GM19452 (cell line): Measurements from ENCODE around the gene ZFAND3.
"Not testable (repeated sequence)": the region's sequence is repeated elsewhere in the genome, so short reads cannot be mapped to it uniquely, and the experiment has no call there.

Experiments used
- ATAC-seq: cut with Tn5 transposase; IDR thresholded peaks from one replicate; pipeline ENCODE4 v1.9.1; 2021; ENCODE audit not compliant: unreplicated experiment

Gene ZFAND3

DNA sequence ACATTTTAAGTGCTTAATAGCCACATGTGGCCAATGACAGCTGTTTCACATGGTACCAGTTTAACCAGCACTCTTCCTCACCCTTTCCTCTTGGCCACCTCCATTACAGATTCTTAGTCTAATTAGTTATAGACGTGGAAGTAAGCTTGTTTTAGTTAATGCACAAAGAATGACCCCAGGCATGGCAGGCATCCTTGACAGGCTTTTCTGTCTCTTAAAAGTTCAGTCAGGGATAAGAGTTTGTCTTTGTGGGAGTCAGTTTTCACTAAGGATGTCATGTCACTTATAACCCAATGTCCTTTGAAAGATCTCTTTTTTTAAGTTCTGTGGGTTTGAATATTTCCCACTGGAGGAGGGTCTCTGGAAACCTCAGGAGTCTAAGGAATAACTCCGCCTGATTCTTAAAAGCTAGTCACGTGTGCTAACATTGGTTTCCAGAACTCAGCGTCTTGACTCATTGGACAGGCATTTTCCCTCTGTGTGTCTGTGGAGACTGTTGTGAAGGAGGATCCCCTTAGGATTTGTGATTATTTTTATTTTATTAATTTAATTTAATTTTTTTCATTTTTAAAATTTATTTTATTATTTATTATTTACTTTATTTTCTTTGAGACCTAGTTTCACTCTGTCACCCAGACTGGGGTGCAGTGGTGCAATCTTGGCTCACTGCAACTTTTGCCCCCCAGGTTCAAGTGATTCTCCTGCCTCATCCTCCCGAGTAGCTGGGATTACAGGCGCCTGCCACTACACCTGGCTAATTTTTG, 171.4 kb downstream of the ZFAND3 start:
- ATAC-seq, result no peak

DNA sequence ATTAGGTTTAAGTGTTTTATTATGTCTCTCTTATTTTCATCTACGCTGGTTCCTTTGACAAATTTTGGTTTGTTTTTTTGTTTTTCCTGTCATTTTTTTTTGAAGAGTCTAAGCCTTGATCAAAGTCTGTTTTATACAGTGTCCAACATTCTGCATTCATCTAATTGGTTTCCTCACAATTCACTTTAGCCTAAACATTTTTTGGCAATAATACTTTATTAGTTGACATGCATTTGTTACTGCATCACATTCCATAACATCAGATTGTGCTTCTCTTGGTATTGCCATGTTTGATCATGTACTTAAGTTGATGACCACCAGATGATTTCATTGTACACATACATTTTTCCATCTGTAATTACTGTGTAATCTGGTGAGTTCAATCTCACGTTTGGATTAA, 173.2 kb downstream of the ZFAND3 start:
- ATAC-seq, result no peak

DNA sequence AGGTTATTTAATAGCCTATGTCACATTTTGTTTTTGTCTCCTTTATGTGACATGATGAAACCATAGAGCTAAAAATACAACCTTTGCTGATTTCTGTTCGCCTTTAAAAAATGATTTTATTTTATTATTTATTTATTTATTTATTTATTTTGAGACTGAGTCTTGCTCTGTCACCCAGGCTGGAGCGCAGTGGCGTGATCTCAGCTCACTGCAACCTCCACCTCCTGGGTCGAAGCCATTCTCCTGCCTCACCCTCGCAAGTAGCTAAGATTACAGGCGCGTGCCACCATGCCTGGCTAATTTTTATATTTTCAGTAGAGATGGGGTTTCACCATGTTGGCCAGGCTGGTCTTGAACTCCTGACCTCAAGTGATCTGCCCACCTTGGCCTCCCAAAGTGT, 173.7 kb downstream of the ZFAND3 start:
- ATAC-seq, result not testable (repeated sequence)

DNA sequence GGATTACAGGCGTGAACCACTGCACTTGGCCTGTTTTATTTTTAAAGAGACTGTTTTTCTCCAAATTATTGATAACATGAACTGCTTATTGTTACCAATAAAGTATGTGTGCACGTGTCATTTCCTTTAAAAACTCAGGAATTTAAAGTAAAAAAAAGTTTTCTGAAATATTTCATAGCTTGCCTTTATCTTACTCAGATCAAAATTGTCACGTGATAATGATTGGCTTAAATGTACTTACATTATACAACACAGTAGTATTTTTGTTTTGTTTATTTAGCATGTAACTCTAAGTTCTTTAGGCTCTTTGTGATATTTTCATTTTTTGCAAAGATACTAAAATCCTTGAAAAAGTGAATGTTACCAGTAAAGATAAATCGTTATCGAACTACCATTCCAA, 174.1 kb downstream of the ZFAND3 start:
- no peak for ATAC-seq

DNA sequence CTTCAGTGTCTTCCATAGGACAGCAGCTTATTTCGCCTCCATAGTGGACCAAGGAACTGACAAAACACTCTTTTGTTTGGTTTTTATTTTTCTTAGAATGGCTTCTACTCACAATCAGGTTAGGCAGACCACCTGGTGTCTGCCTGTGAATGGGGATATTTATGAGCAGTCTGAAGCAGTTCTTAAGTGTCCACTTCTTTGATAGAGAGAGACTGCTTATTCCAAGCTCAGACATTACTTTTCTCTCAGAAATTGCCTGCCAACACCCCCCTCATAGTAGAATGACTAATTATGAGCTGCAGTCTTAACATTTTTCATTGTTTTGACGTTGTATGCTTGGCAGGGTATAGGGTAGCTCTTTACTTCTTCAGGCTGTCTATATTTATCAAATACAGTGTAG, 174.7 kb downstream of the ZFAND3 start:
- no peak for ATAC-seq

DNA sequence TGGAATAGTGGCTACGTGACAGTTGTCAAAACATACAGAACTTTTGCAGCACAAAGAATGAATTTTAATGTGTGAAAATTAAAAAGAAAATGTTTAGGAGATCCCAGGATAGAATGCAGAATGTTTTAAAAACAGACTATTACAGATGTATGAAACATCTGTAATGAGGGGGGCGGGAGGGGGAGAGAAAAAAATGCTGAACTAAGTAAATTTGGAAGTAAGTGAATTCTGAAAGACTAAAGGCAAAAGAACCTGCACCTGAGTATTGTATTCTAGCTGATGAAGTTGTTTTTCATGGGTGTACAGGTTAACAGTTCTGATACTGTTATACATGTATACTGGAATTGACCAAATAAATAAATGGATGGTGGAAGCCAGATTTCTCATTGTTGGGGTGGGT, 178.8 kb downstream of the ZFAND3 start:
- ATAC-seq, result no peak

DNA sequence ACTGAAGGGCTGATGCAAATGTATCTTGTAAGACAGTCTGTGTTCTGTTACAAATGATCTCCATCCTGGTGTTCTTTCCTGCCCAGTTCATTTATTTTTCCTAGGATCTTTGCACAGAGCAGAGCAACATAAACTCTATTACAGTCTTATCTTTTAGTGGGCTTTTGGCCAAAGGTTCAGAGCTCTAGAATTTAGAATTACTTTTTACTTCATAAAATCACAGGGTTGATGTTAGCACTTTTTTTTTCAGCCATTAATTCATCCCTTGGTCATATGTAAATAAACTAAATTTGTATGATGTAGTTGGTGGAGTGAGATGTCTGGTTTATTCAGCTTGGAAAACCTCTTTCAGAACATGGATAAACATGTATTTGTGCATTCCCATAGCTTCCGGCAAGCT, 181.9 kb downstream of the ZFAND3 start:
- no peak for ATAC-seq

DNA sequence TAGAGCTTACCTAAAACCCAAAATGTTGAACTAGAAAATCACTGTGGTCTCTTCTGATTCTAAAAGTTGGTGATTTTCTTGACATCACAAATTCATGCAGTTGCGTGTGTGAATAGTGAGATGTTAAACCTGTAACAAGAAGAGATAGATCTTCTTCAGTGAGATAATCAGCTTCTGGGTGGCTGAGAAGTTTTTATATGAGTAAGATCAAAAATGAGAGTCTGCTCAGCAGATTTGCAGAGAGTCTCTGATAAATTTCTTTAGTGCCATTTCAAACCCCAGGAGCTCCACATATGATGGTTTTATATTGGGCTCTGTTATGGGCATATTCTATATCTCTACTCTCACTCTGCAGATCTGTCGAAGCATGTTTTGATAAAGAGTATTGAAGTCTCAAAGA, 185.4 kb downstream of the ZFAND3 start:
- no peak for ATAC-seq

DNA sequence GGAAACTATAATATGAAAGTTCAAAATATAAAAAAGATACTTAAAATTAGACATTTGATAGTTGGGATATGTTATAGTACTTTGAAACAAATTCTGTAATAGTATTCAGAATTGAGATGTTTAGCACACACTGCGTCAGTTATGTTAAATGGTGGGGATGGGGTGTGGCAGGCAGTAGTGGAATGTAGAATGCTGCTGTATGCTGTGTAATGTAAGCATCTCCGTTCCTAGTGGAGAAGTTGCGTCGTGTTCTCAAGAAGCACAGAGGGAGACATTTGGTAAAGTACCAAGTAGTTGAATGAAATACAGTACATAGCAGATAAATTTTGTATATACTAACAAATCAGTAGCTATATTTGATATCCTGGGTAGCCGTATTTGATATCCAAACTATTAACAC, 192.4 kb downstream of the ZFAND3 start:
- no peak for ATAC-seq

DNA sequence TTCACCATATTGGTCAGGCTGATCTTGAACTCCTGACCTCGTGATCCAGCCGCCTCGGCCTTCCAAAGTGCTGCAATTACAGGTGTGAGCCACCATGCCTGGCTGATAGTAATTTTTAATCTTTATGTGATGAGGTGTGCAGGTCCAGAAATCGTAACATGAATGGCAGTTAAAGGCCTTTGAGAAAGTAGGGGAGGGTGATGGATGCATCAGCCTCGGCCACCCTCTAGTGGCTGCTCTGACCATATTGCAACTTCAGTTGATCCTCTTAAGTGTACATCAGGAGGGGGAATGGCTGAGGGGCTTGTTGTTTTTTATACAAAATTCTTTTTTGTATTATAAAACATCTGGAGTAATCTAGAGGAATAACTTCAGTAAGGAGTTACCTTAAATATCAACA, 193.0 kb downstream of the ZFAND3 start:
- ATAC-seq, result no peak

DNA sequence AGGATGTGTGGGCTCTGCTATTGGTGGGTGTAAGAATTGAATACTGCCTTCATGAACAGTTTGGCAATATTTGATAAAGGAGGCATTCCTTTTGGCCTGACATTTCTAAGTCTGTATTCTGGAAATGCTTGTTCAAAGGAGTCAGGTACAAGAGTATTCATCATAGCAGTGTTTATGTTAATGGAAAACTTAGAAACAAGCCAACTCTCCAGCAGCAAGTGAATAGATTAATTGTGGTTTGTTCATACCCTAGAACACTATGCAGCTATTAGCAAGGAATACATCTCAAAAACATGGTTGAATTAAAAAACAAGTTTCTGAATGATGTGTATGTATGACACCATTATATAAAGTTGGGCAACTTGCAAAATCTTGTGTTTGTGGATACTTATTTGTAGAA, 195.8 kb downstream of the ZFAND3 start:
- ATAC-seq, result no peak

DNA sequence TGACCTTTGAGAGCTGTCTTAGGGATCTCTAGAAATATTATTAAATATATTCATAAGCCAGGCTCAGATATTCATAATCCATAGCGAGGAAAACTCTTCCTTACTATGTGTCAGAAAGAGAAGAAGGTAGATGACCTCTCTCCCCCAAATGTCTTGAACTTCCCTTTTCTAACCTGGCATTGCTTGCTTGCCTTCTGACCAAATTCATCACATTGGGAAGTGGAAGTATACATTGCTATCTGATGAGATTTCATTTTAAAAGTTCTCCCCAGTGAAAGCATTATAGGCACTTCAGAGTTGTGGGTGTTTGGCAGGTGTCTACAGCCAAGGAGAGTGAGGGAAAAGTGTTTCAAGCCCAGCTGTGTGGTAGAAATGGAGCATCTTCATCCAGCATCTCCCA, 197.3 kb downstream of the ZFAND3 start:
- no peak for ATAC-seq

DNA sequence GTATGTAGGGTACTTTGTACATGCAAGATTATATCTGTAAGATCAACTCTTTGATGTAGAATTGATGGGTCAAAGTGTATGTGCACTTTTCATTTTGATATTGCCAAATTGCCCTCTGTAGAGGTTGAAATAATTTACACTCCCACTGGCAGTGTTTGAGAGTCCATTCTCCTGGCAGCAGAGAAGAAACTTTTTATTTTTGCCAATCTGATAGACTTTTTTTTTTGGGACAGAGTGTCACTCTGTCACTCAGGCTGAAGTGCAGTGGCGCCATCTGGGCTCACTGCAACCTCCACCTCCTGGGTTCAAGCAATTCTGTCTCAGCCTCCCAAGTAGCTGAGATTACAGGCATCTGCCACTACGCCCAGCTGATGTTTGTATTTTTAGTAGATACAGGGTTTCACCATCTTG, 199.2 kb downstream of the ZFAND3 start:
- ATAC-seq, result no peak

DNA sequence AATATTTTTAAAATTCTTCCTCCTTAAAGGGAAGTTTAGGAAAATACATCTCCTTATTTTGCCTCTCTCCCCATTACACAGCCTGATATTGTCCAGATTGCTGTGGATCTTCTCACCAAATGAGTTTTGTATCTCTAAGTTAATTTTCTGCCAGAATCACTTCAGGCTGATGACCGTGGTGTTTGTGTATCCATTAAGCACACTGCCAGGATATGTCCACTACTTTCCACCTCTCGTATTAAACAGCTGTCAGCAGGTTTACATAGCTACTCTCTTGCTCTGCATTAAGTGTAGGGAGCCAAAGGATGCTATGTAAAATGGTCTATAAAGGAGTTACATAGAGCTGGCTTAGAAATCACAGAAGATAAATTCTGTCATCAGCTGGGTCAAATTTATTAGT, 201.1 kb downstream of the ZFAND3 start:
- no peak for ATAC-seq

DNA sequence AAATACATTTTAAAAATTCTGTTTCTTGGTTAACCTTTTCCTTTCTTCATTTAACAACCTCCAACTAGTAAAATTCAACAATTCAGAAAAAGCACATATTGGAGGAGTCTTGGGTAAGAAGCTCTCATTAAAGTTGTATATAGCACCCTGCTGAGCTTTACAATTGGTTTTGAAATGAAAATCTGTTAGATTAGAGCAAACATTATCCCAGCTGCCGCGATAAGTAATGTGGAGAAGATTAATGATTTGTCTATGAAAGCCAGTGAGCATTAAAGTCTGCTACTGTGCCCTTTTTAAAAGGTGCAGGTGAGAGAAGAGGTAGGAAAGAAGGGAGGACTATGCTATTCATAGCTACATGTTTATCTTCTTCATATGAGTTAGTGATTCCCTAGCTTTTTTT, 201.5 kb downstream of the ZFAND3 start:
- ATAC-seq, result no peak

DNA sequence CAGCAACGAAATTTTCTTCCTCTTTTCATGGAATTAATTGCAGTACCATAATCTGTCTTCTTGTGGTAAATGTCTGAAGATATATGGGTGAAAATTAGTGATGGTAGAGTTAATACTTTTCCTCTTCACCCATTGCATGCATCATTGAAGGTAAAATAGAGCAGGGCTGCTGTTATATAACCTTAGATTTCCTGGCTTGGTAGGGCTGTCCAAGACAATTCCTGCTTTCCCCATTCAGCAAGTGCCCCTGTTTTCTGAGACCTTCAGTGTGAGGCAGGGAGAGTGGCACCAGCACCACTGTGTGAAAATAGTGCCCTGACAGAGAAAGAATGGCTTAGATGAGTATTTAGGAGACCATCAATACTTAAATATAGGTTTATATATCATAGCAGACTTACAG, 202.0 kb downstream of the ZFAND3 start:
- no peak for ATAC-seq

DNA sequence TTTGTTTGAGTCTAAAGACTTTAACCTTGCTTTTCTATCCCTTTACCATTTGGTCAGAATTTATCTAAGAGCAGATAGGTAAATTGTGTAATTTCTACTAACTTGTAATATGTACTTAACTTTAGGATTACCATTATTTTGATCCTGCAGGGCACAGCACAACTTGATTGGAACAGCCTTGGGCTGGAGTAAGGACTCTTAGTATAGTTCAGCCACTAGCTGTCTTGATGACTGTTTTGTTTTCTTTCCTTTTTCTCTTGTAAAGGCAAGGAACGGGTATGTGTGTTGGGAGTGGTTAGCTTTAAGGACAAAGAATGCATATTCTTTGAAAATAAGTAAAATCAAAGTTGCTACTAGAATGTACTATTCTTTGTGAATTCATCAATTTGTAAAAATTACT, 203.2 kb downstream of the ZFAND3 start:
- no peak for ATAC-seq

DNA sequence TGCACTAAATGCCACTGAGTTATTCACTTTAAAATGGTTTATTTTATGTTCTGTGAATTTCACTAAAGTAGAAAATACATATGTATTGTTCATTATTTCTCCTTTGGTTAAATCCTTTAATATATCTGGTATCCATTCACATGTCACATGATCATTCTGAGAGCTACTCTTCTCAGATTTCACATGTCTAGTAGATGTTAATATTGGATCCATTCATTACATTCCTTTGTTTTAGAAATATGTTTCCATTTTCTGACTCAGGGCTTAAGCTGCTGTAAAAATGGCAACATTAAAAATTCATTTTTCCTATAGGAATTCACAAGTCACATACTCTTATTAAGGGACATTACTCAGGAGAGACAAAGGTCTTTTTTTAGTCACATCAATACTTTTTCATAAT, 205.4 kb downstream of the ZFAND3 start:
- ATAC-seq, result no peak

DNA sequence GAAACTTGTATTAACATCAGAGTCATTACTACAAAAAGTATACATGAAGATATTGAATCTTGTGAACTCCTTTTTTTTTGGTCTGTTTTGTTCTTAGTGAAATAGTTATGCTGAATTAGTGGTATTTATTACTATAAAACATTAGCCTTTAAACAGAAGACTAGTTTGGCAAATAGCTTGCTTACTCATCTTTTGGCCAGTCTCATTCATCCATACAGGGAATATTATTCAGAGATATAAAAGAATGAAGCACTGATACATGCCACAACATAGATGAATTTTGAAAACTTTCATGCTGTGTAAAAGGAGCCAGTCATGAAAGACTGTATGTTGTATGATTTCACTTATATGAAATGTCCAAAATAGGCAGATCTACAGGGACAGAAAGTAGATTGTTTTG, 205.9 kb downstream of the ZFAND3 start:
- ATAC-seq, result no peak

DNA sequence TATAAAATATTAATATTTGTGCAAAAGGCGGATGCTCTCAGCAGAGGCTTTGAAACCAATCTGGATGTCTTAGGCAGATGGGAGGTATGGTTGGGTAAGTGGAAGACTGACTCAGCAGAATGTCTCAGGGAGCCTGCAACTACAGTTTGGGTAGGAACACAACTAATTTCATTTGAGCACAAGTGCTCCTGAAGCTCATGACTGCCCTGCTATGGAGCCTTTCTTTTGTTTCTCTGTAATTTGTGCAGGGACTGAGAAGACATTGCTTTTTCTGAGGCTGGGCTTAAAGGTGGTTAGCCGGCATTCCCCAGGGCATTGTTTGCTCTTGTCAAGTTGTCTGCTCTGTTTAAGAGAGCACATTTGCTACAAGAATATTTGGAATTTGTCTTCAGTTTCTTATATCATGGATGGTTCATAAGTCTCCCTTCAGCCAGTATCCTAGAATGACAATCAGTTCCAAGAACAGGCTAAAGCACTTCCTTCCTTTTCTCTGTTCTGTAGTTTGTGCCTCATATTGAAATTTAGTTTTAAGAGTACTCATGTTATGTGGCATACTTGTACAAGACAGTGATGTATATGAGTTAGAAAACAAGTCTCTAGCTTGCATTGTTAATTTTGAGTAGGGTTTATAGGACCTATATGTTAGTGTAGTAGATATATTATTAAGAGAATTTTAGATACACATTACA, 208.3 kb downstream of the ZFAND3 start:
- ATAC-seq, result no peak

DNA sequence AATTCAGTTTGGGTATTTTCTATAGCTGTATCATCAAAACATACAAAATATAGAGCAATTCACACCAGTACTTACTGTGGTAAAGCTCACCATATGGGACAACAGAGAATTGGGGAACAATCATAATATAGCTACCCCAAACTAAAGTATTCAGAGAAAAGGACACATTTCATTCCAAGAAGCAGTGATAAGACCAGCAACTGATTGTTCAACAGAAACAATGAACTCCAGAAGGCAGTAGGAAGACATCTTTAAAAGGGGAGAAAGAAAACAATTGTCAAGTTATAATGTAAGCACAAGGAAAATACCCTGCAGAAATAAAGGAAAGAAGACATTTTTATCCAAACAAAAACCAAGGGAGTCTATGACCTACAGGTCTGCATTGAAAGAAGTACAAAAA, 210.9 kb downstream of the ZFAND3 start:
- no peak for ATAC-seq

DNA sequence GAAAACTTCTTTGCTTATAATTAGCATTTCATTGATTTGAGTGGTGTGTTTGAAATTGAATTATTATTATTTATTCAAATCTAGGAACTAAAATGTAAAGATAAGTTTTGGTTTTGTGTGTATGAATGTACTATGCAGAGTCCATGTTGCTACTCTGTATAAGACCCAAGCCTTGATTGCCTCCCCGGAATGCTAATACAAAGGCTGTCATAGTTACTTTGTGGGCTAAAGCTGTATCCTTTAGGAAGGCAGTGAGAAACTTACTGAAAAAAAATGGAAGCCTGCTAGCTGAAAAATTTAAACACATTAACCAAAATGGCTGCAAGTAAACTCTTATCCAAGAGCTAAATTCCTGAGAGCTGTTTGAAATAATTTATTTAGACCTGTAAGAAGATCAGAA, 213.3 kb downstream of the ZFAND3 start:
- no peak for ATAC-seq

DNA sequence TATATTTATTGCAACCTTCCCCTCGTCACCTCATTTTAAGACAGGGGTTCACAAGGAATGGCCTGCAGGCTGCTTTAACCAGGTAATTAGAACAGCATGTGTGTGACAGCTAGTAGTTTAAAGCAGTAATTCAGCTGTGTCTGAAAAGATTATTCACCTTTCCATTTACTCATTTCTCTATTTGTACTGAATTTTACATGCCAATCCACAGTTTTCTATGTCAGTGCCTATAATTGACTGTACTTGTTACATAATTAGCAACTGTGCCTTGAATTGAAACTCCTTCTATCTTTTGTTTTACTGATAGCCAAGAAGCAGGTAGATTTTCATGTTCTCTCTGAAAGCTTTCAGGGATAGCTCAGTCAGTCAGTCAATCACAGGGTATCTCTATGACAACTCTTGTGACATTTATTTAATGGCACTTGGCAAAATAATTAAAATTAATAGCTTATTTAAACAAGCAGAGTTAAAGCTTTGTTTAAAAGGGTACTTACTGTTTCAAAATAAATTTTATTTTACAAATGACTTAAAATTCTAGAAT, 214.0 kb downstream of the ZFAND3 start:
- no peak for ATAC-seq
